K562 (cell line): Measurements from ENCODE around the gene BTG2. TPM values are rescaled to one million over a fixed set of nuclear protein-coding genes. Genes with fewer than 3 reads are reported as not detected.

Source experiments
- ARID1B ChIP-seq: fragments of 450-650 bp; IDR thresholded peaks from 2 replicates; pipeline ENCODE4 v1.6.1; 2016; ENCODE audit warnings: antibody characterized with exemption, mild to moderate bottlenecking, inconsistent platforms
- ATF4 ChIP-seq: fragments of 450-650 bp; formaldehyde crosslinking; IDR thresholded peaks from 2 replicates; pipeline ENCODE4 v1.4.0; 2022; ENCODE audit warnings: mild to moderate bottlenecking, moderate library complexity
- CBFA2T3 ChIP-seq: fragments of 450-650 bp; IDR thresholded peaks from 2 replicates; pipeline ENCODE4 v1.6.1; 2017
- CBFB ChIP-seq: sonication (generic); formaldehyde crosslinking; IDR thresholded peaks from 2 replicates; pipeline ENCODE4 v1.4.0; 2020; ENCODE audit warnings: mild to moderate bottlenecking, missing genetic modification reagents
- CBX8 ChIP-seq: fragments of 200-600 bp; sonication (generic); IDR thresholded peaks from 2 replicates; pipeline ENCODE4 v1.6.1; 2012; ENCODE audit warnings: borderline replicate concordance, mixed run types, low read depth, mild to moderate bottlenecking, moderate library complexity, mixed read lengths, low read length, control low read depth, inconsistent platforms; ENCODE audit not compliant: poor library complexity, severe bottlenecking; ENCODE audit errors: extremely low read depth
- CHD4 ChIP-seq: fragments of 200-600 bp; sonication (generic); IDR thresholded peaks from 3 replicates; pipeline ENCODE4 v1.6.1; 2012; ENCODE audit warnings: low read depth, mild to moderate bottlenecking, mixed read lengths, low read length, inconsistent platforms; ENCODE audit not compliant: insufficient read depth, insufficient replicate concordance, poor library complexity, severe bottlenecking
- CREB3L1 ChIP-seq: fragments of 450-650 bp; IDR thresholded peaks from 2 replicates; pipeline ENCODE4 v1.6.1; 2014; ENCODE audit warnings: low read depth, mild to moderate bottlenecking, moderate library complexity, borderline replicate concordance
- CTBP1 ChIP-seq: fragments of 450-650 bp; IDR thresholded peaks from 2 replicates; pipeline ENCODE4 v1.6.1; 2016; ENCODE audit warnings: borderline replicate concordance
- HDAC1 ChIP-seq, 2 experiments: fragments of 450-650 bp; IDR thresholded peaks; 2 replicates each; pipeline ENCODE4 v1.6.1; 2016 to 2017; ENCODE audit warnings: inconsistent platforms in 1 of 2, mild to moderate bottlenecking in 1 of 2, moderate library complexity in 1 of 2
- HDAC2 ChIP-seq: fragments of 450-650 bp; IDR thresholded peaks from 2 replicates; pipeline ENCODE4 v1.6.1; 2016; ENCODE audit warnings: mild to moderate bottlenecking
- KDM1A ChIP-seq, 2 experiments: fragments of 450-650 bp; IDR thresholded peaks; 2 replicates each; pipeline ENCODE4 v1.6.1; 2016; ENCODE audit warnings: mild to moderate bottlenecking in 2 of 2
- LCOR ChIP-seq: sonication (generic); formaldehyde crosslinking; IDR thresholded peaks from 2 replicates; pipeline ENCODE4 v1.8.0; 2022; ENCODE audit warnings: mild to moderate bottlenecking, missing genetic modification reagents
- MAFK ChIP-seq: IDR thresholded peaks from 2 replicates; pipeline ENCODE4 v1.6.1; 2011; ENCODE audit warnings: low read length, improper control_type of control experiment
- MYNN ChIP-seq, 2 experiments: sonication (generic); formaldehyde crosslinking in 1 of 2; IDR thresholded peaks; 2 replicates each; pipeline versions ENCODE4 v1.5.0 to v1.6.1; 2016 to 2020; ENCODE audit warnings: antibody characterized with exemption in 1 of 2, missing genetic modification reagents in 1 of 2
- NBN ChIP-seq: fragments of 450-650 bp; IDR thresholded peaks from 2 replicates; pipeline ENCODE4 v1.6.1; 2016; ENCODE audit warnings: low read depth, mild to moderate bottlenecking
- NCOA6 ChIP-seq: fragments of 450-650 bp; IDR thresholded peaks from 2 replicates; pipeline ENCODE4 v1.6.1; 2017; ENCODE audit warnings: mild to moderate bottlenecking
- PHF20 ChIP-seq: fragments of 450-650 bp; IDR thresholded peaks from 2 replicates; pipeline ENCODE4 v1.6.1; 2018; ENCODE audit not compliant: partially characterized antibody
- PPARD ChIP-seq: fragments of 250-450 bp; sonication (Bioruptor Pico); IDR thresholded peaks from 2 replicates; pipeline ENCODE4 v1.8.0; 2022; ENCODE audit warnings: inconsistent platforms, mild to moderate bottlenecking, moderate library complexity
- RBM39 ChIP-seq: fragments of 200-400 bp; formaldehyde crosslinking; optimal IDR thresholded peaks from 2 replicates; pipeline ENCODE3; 2018; ENCODE audit warnings: low read depth, low read length
- SPI1 ChIP-seq: IDR thresholded peaks from 2 replicates; pipeline ENCODE4 v1.6.1; 2011; ENCODE audit warnings: low read depth, low read length, control low read depth, borderline replicate concordance
- STAT6 ChIP-seq: sonication (generic); formaldehyde crosslinking; IDR thresholded peaks from 2 replicates; pipeline ENCODE4 v1.8.1; 2023; ENCODE audit warnings: mild to moderate bottlenecking, missing genetic modification reagents
- ZFP30 ChIP-seq: fragments of 250-450 bp; sonication (Bioruptor Pico); IDR thresholded peaks from 2 replicates; pipeline ENCODE4 v1.8.0; 2022; ENCODE audit warnings: moderate library complexity, mild to moderate bottlenecking, inconsistent platforms, borderline replicate concordance
- ZNF24 ChIP-seq: fragments of 450-650 bp; IDR thresholded peaks from 2 replicates; pipeline ENCODE4 v1.6.1; 2016
- ZNF583 ChIP-seq: fragments of 250-450 bp; sonication (Bioruptor Pico); IDR thresholded peaks from 2 replicates; pipeline ENCODE4 v1.4.0; 2020
- polyA plus RNA-seq, 8 experiments: library from polyadenylated mRNA; depleted of rRNA in 4 of 8; stranded (reverse) in 5 of 8; unstranded in 3 of 8; fragments of >200 nt; fragmentation: Nextera tagmentation in 2 of 8; fragmentation: Illumina TruSeq in 1 of 8; extraction: Ambion mirVana in 2 of 8; extraction: Trizol in 1 of 8; gene quantifications; 2 replicates each; pipeline versions ENCODE4 v1.2.1 to v1.2.3, GENCODE V29; 2011 to 2014; ENCODE audit warnings: inconsistent platforms in 1 of 8, missing spikeins in 1 of 8
- total RNA-seq, 7 experiments: library from RNA; depleted of rRNA in 6 of 7; stranded (reverse); fragments of >200 nt in 6 of 7; fragmentation: Illumina TruSeq in 2 of 7; extraction: Trizol in 2 of 7; gene quantifications; 2 replicates each; pipeline versions ENCODE4 v1.2.1 to v1.2.3, GENCODE V29; 2011 to 2021; ENCODE audit warnings: low replicate concordance in 1 of 7

The BTG2 gene
- total and polyA plus RNA-seq, 9 of the 15 experiments (the other 6 are each of a cell fraction or from before 2014, with no cell fraction given), result 2.3 to 41.9 (median 8.7) TPM

- TF ChIP-seq CREB3L1 (peak; percentile 63), PHF20 (peak; percentile 25), ATF4 (CRISPR knock-in tag) (no peak), NCOA6 (no peak), MYNN (IDR thresholded peaks at IDR 0.05) (0 out of 2 replicates have a peak, but pooled peaks have one; percentile 69), MYNN (CRISPR knock-in tag; IDR thresholded peaks at IDR 0.05) (no peak), ARID1B (peak; percentile 54; the same call in 1 of the 2 replicates), ZFP30 (CRISPR knock-in tag) (no peak), CBFA2T3 (peak; percentile 20; the same call in 1 of the 2 replicates), CHD4 (no peak), CBFB (CRISPR knock-in tag) (peak; percentile 96), SPI1 (no peak), CBX8 (no peak), LCOR (CRISPR knock-in tag) (peak; percentile 83; the same call in 1 of the 2 replicates), RBM39 (no peak), CTBP1 (peak; percentile 89), ZNF583 (CRISPR knock-in tag) (no peak), KDM1A (IDR thresholded peaks at IDR 0.05) (no peak), HDAC2 (peak; percentile 32; the same call in 1 of the 2 replicates), ZNF24 (peak; percentile 61; the same call in 1 of the 2 replicates), HDAC1 (IDR thresholded peaks at IDR 0.05) (no peak; a peak in 1 of 4 replicates), MAFK (peak; percentile 46; the same call in 1 of the 2 replicates), STAT6 (CRISPR knock-in tag) (peak; percentile 62; the same call in 1 of the 2 replicates), PPARD (CRISPR knock-in tag) (no peak), NBN (peak; percentile 95)
Observed at GRCh38 chr1:203273206-203273868, 32.0 kb upstream of the BTG2 start (continued).
